ENCODE results near the gene APOL1.

GRCh38 chr22:36301851-36302250 is 48.9 kb downstream of the APOL1 start:
- TF ChIP-seq CTCF (IDR thresholded peaks at IDR 0.05; ENCODE audit: borderline replicate concordance, extremely low read depth, low read length, poor library complexity, severe bottlenecking) (no peak), EZH2 (IDR thresholded peaks at IDR 0.05; ENCODE audit: borderline replicate concordance, low read depth, low read length, severe bottlenecking) (no peak)
